ENCODE measurements around the gene SLC41A1.

The SLC41A1 gene

DNA sequence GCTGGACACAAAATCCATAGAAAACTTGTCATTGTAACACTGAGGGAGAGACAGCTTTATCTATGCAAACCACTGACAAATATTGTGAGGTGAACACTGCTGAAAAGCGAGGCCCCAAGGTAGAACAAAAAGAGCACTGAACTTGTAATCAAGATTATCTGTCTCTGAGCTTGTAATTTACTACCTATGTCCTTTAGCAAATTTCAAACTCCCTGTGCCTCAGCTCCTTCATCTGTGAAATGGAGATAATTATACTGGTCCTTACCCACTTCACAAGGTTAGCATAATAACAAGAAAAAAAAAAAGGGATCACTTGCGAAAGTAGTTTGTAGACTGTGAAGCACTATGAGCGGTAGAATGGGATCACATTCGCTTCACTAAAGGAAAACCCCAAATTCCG, 58.1 kb downstream of the SLC41A1 start:
- DNase-seq (ENCODE audit: low spot score): no peak

DNA sequence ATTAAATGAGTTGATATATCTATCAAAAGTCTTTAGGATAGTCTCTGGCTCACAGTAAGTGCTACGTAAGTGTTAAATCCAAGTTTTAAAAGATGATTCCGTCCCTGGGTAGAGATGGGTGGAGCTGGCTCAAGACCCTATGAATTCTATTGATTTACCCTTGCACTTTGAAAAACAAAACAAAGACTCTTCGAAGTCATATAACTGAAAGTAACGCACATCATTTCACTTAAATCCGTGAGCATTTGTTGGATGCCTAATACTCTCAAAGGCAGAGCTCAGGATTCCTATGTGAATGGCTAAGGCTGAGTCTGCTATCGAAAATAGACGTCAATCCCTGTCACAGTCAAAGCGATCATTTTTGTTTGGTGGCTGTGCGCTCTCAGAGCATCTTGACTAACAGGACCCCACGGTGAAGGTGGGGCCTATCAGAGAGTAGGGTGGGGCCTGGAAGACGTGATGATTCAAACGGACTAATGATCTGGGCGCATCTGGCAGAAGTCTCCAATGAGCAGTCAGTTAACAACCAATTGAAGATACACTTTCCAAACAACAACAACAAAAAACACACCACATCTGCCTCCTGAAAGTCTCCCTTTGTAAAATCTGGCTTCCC, 61.9 kb downstream of the SLC41A1 start:
- no peak for DNase-seq (ENCODE audit: low spot score)

DNA sequence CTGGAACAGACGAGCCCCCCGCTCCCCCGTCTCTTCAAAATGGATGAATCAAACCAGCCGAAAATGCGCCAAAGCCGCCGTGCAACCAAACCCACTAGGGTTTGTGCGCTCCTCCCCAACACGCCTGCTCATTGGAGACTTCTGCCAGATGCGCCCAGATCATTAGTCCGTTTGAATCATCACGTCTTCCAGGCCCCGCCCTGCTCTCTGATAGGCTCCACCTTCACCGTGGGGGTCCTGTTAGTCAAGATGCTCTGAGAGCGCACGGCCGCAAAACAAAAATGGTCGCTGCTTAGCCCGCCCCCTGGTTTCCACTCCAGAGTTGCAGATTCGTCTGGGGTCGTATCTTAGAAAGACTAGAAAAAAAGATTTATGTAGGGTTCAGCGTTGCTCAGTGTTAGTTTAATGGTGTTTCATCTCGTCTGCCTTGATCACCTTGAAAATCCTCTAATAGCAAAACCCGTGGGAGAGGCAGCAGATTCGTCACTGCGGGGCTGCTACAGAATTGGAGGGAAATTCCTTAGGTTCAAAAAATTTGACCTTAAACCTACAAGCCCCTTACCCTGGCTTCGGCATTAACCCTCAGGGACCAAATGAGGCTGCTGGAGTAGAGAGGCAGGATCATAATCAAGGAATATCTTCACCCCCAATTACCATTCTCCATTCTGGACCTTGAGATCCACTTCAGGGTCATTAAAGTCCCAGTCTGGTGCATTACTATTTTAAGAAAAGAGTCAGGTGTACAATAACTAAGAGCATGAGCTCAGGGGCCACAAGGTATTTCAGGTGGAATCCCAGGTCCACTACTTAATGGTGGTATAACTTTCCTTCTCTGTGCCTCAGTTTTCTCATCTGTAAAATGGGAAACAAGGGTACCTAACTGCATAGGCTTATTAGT, 62.6 kb downstream of the SLC41A1 start, which contains the start of gene NUCKS1:
TSS of gene NUCKS1 (minus strand) at position 45 of the 898 bp plus-strand sequence. CDS start 209 bp downstream, outside the sequence.
- peak; percentile 92 for DNase-seq (ENCODE audit: low spot score)

DNA sequence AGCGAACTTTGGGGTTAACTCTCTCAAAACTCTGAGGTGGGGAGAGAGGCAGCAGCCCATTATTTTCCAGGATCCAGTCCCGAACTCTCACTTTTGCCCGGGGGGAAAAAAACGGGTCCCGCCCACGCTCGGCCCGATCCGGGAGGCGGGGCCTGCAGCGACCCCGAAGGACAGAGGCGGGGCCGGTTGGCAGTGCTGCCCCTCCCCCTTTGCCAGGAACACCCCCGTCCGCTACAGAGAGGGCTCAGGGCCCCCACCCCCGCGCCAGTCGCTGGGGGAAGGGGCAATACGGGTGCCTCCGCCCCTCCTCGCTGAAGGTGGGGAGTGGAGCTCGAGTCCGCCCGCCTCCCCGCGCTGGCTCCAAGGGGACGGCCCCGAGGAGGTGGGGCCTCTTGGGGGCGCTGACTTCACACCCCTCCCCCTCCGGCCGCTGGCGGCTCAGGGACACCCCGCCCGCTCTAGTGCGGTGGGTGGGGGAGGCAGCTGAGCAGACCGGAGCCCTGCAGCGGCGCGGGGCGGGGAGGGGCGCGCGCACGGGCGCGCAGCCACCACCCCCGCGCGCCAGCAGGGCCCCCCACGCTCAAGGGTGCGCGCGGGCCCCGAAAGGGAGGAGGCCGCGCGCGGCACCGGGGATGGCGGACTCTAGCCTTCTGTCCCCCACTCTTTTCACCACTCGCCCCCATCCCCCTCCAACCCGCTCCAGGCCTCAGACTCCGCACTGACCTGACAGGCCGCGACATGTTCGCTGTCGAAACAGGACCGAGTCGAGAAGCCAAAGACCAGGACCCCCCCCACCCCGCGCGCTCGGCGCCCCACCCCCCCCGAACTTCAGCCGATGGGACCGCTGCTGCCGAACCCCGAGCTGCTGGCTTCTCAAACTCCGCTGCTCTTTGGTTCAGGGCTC, 63.5 kb downstream of the SLC41A1 start:
- peak; percentile 96 for DNase-seq (ENCODE audit: low spot score)

DNA sequence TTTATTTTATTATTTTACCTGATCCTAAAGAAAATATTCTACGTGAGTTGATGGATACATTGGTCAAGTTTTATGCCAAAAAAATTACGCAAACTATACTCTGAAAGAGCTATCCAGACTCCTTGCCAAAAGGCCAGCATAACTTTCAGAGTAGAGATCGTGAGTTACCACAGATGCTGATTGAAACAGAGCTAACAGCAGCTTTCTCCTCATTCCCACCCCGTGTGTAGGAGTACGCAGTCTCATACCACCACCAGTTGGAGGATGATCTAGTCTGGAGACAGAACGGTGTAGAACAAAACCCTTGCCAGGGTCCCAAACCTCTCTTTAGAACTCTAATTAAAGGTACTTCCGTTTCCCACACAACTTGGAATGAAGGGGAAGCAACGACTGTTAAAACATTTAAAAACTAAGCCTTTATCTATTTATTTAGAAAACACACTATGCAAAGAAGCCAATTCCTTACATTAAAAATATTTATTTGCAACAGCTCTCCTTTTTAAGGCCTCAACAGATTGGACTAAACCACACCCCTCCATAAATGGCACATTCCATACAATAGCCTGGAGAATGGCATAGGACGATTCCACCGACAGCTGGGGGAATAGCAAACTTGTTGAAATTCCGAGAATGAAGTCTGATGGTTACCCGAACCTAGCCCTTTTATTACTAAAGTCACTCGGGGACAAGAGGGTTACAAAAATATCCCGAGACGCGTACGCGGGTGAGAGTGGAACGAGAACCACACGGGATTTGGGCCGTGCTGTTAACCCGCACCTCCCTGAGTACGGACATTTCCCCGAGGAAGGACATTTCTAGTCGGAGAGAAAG, 64.4 kb downstream of the SLC41A1 start:
- DNase-seq (ENCODE audit: low spot score): no peak

DNA sequence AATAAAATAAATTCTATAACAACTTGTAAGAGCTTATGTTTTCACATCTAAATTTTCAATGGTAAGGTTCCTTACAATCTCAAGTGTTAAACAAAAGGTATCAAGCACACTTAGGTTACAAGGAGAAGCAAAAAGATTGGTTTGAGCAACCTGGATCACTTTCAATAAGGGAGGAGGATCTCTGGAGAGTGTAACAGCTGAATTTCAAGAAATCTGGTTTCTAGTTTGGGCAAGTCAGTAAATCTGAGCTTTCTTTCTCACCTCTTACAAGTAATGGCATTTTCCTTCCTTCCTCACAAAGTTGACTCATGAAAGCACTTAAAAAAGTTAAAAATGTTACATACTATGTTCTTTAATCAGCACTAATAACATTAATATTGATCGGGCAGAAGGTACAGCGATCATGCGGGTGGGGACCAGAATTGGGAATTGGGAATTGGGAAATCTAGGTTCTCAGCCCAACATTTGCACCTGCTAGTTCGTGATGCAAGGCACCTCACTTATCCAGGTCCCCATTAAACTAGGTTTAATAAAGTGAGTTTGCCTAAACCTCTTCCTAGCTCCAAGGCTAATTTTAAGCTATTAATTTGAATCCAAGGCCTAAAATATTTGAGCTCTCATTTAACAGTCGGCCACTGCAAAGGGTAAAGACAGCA, 66.1 kb downstream of the SLC41A1 start:
- DNase-seq (ENCODE audit: low spot score): no peak

DNA sequence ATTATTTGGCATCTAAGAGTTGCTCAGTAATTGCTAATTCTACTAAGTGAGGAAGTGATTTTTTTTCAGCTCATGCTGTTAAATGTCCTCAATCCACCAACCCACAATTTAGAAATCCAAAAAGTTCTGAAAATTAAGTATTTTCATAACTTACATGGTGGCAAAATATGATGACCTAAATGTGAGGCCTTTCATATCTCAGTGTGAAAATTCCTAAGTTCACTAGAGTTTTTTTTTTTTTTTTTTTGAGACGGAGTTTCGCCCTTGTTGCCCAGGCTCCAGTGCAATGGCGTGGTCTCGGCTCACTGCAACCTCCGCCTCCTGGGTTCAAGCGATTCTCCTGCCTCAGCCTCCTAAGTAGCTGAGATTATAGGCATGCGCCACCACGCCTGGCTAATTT, 68.6 kb downstream of the SLC41A1 start:
- no peak for DNase-seq (ENCODE audit: low spot score)

DNA sequence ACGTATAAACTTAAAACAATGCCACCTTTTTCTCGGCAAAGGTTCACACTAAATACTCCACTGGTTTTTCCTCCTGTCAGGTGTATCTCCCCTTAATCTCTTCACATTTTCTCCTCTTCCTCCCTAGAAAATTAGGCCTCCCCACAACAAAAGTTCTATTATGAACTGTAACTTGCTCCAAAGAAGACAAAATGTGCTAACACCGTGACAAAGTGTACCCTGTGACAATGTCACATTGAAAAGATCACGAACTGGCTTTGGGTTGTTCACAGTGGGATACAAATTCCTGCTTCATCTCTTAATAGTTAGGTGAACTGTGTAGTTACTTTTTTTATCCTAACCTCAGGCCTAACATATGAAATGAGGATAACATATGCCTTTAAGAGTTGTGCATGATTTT, 69.0 kb downstream of the SLC41A1 start:
- no peak for DNase-seq (ENCODE audit: low spot score)

DNA sequence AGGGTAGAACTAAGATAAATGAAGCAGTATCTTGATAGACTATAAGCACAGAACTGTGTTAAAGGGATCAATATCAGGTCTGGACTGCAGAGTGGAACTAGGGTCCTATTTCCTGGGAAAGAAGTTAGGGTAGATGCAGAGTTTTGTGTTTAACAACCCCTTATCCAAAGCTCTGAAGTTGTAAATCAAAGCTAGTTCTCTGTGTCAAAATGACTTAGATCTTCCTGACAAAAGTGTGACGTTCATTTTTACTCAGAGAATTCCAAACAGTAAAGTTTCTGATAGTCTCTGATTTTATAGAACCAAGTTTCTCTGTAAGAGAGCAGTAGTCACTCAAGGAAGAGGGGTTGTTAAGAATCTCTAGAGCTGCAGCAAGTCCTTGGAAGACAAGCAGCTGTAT, 71.3 kb downstream of the SLC41A1 start:
- no peak for DNase-seq (ENCODE audit: low spot score)

DNA sequence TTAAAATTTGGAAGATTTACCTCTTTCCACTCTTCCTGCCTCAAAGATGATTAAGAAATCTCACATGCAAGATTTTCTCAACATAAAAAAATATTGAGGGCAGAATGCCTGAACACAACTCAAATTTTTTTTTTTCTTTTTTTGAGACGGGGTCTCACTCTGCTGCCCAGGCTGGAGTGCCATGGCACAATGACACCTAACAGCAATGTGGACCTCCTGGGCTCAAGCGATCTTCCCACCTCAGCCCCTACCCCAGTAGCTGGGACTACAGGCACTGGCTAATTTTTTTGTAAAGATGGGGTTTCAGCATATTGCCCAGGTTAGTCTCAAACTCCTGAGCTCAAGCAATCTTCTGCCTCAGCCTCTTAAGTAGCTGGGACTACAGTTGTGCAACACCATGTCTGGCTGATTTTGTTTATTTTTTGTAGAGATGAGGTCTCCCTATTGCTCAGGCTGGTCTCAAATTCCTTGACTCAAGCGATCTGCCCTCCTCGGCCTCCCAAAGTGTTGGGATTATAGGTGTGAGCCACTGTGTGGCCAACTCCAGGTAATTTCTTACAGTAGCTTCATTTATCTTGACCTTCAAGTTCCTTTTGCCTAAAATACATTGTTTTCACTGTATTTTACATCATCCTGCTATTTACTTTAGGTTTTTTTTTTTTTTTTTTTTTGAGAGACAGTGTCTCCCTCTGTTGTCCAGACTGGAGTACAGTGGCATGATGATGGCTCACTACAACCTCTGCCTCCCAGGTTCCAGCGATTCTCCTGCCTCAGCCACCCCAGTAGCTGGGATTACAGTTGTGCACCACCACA, 73.4 kb downstream of the SLC41A1 start:
- no peak for DNase-seq (ENCODE audit: low spot score)
